HepG2 (cell line): ENCODE measurements around the gene OVAAL. TPM values are rescaled to one million over a fixed set of nuclear protein-coding genes. Genes with fewer than 3 reads are reported as not detected.

Source experiments
- ARID3A ChIP-seq: IDR thresholded peaks from 2 replicates; pipeline ENCODE4 v1.6.1; 2012; ENCODE audit warnings: low read depth, low read length, improper control_type of control experiment
- ATF4 ChIP-seq, 2 experiments: fragments of 450-650 bp in 1 of 2; sonication (generic) in 1 of 2; formaldehyde crosslinking; IDR thresholded peaks; 2 replicates each; pipeline versions ENCODE4 v1.5.0 to v1.8.0; 2020 to 2022; ENCODE audit warnings: mild to moderate bottlenecking in 1 of 2, missing genetic modification reagents in 1 of 2
- CENPT ChIP-seq: sonication (generic); formaldehyde crosslinking; IDR thresholded peaks from 2 replicates; pipeline ENCODE4 v1.8.0; 2022; ENCODE audit warnings: low read depth, mild to moderate bottlenecking, moderate library complexity, missing genetic modification reagents
- EZH2 ChIP-seq: conservative IDR thresholded peaks from 2 replicates; pipeline ENCODE4 v1.6.1; 2012; ENCODE audit warnings: mild to moderate bottlenecking, low read depth, low read length, moderate library complexity
- HNF4G ChIP-seq, 2 experiments: sonication (generic) in 1 of 2; formaldehyde crosslinking in 1 of 2; IDR thresholded peaks; 2 replicates each; pipeline versions ENCODE4 v1.4.0 to v1.6.1; 2011 to 2020; ENCODE audit warnings: borderline replicate concordance in 2 of 2, low read depth in 2 of 2, mild to moderate bottlenecking in 2 of 2, low read length in 1 of 2, missing genetic modification reagents in 1 of 2, moderate library complexity in 1 of 2
- HNRNPLL ChIP-seq: fragments of 200-400 bp; formaldehyde crosslinking; IDR thresholded peaks from 2 replicates; pipeline ENCODE4 v1.6.1; 2017; ENCODE audit warnings: mild to moderate bottlenecking, low read depth, low read length; ENCODE audit not compliant: poor library complexity, severe bottlenecking
- IRF9 ChIP-seq: sonication (generic); formaldehyde crosslinking; IDR thresholded peaks from 2 replicates; pipeline ENCODE4 v1.8.0; 2022; ENCODE audit warnings: missing genetic modification reagents, mild to moderate bottlenecking, borderline replicate concordance
- PCBP2 ChIP-seq: fragments of 200-400 bp; formaldehyde crosslinking; optimal IDR thresholded peaks from 2 replicates; pipeline ENCODE3; 2018; ENCODE audit warnings: low read length, low read depth; ENCODE audit not compliant: poor library complexity, severe bottlenecking
- PRDM15 ChIP-seq: sonication (generic); formaldehyde crosslinking; IDR thresholded peaks from 2 replicates; pipeline ENCODE4 v1.4.0; 2020; ENCODE audit warnings: missing genetic modification reagents
- RARA ChIP-seq: IDR thresholded peaks from 2 replicates; pipeline ENCODE4 v1.6.1; 2016; ENCODE audit warnings: missing genetic modification reagents, missing compliant biosample characterization
- SOX5 ChIP-seq: IDR thresholded peaks from 2 replicates; pipeline ENCODE4 v1.6.1; 2016; ENCODE audit warnings: borderline replicate concordance
- SOX6 ChIP-seq, 2 experiments: fragments of 450-650 bp in 1 of 2; sonication (generic) in 1 of 2; formaldehyde crosslinking in 1 of 2; IDR thresholded peaks; 2 replicates each; pipeline versions ENCODE4 v1.4.0 to v1.6.1; 2017 to 2020; ENCODE audit warnings: antibody characterized with exemption in 1 of 2, mild to moderate bottlenecking in 1 of 2, missing genetic modification reagents in 1 of 2
- STAG1 ChIP-seq: sonication (generic); formaldehyde crosslinking; IDR thresholded peaks from 2 replicates; pipeline ENCODE4 v1.4.0; 2020; ENCODE audit warnings: missing genetic modification reagents
- TBX2 ChIP-seq: sonication (generic); formaldehyde crosslinking; IDR thresholded peaks from 2 replicates; pipeline ENCODE4 v1.5.0; 2020; ENCODE audit warnings: missing genetic modification reagents, mild to moderate bottlenecking, borderline replicate concordance
- TFAP4 ChIP-seq: sonication (generic); IDR thresholded peaks from 2 replicates; pipeline ENCODE4 v1.6.1; 2016; ENCODE audit warnings: low read depth, borderline replicate concordance
- TP53 ChIP-seq: sonication (generic); formaldehyde crosslinking; conservative IDR thresholded peaks from 2 replicates; pipeline ENCODE4 v1.4.0; 2020; ENCODE audit warnings: missing genetic modification reagents
- ZBTB7B ChIP-seq: sonication (generic); formaldehyde crosslinking; IDR thresholded peaks from 2 replicates; pipeline ENCODE4 v1.4.0; 2020; ENCODE audit warnings: missing genetic modification reagents
- ZNF317 ChIP-seq: sonication (generic); formaldehyde crosslinking; IDR thresholded peaks from 2 replicates; pipeline ENCODE4 v1.5.0; 2020; ENCODE audit warnings: mild to moderate bottlenecking, missing genetic modification reagents
- ZNF329 ChIP-seq: sonication (generic); formaldehyde crosslinking; IDR thresholded peaks from 2 replicates; pipeline ENCODE4 v1.9.0; 2021; ENCODE audit warnings: low read depth, mild to moderate bottlenecking, missing genetic modification reagents
- ZNF775 ChIP-seq: sonication (generic); formaldehyde crosslinking; IDR thresholded peaks from 2 replicates; pipeline ENCODE4 v1.4.0; 2020; ENCODE audit warnings: missing genetic modification reagents, mild to moderate bottlenecking, moderate library complexity, borderline replicate concordance
- polyA plus RNA-seq, 8 experiments: library from polyadenylated mRNA; depleted of rRNA in 3 of 8; stranded (reverse) in 7 of 8; unstranded in 1 of 8; fragments of >200 nt; fragmentation: Illumina TruSeq in 4 of 8; extraction: Trizol in 4 of 8; gene quantifications; 2 replicates each; pipeline versions ENCODE4 v1.2.1 to v1.2.3, GENCODE V29; 2011 to 2016; ENCODE audit warnings: low read depth in 4 of 8, missing spikeins in 1 of 8, mixed read lengths in 1 of 8; ENCODE audit not compliant: insufficient read depth in 1 of 8
- total RNA-seq, 5 experiments: library from RNA; depleted of rRNA; stranded (reverse); fragments of >200 nt; fragmentation: Illumina TruSeq; extraction: Trizol; gene quantifications; 2 replicates each; pipeline ENCODE4 v1.2.3, GENCODE V29; 2016; ENCODE audit warnings: low read depth in 1 of 5

Gene OVAAL
- total and polyA plus RNA-seq, 2 of the 13 experiments (the other 11 are each of a cell fraction or from before 2014, with no cell fraction given) = 0.04 TPM; not detected in 1

- TF ChIP-seq ARID3A (0 out of 2 replicates have a peak, but pooled peaks have one; percentile 31), ZBTB7B (CRISPR knock-in tag) (no peak), ZNF329 (CRISPR knock-in tag) (no peak), TFAP4 (peak; percentile 34; the same call in 1 of the 2 replicates), SOX6 (IDR thresholded peaks at IDR 0.05) (no peak), SOX6 (CRISPR knock-in tag; IDR thresholded peaks at IDR 0.05) (peak; percentile 59; the same call in 1 of the 2 replicates), STAG1 (CRISPR knock-in tag) (no peak), CENPT (CRISPR knock-in tag) (no peak), EZH2 (no peak), HNRNPLL (no peak), IRF9 (no peak), ATF4 (CRISPR knock-in tag; IDR thresholded peaks at IDR 0.05) (peak in 1 of 2 experiments; percentile 52; a peak in 1 of 4 replicates), RARA (CRISPR knock-in tag) (0 out of 2 replicates have a peak, but pooled peaks have one; percentile 20), PRDM15 (CRISPR knock-in tag) (0 out of 2 replicates have a peak, but pooled peaks have one; percentile 63), ZNF775 (CRISPR knock-in tag) (no peak), PCBP2 (no peak), ZNF317 (CRISPR knock-in tag) (no peak), TBX2 (peak; percentile 73; the same call in 1 of the 2 replicates), TP53 (CRISPR knock-in tag) (no peak), SOX5 (CRISPR knock-in tag) (no peak; the same call in 1 of the 2 replicates), HNF4G (IDR thresholded peaks at IDR 0.05; ENCODE audit: borderline replicate concordance, low read depth, low read length) (no peak), HNF4G (CRISPR knock-in tag; IDR thresholded peaks at IDR 0.05; ENCODE audit: borderline replicate concordance, low read depth) (no peak)
Observed at GRCh38 chr1:180598333-180598974, 39.7 kb downstream of the OVAAL start (continued).
